ENCODE data around the gene SBF2. TPM values are rescaled to one million over a fixed set of nuclear protein-coding genes. Genes with fewer than 3 reads are reported as not detected.

SBF2 gene
- total RNA-seq, 1 experiment from 2014 or later, result 31.3 TPM

DNA sequence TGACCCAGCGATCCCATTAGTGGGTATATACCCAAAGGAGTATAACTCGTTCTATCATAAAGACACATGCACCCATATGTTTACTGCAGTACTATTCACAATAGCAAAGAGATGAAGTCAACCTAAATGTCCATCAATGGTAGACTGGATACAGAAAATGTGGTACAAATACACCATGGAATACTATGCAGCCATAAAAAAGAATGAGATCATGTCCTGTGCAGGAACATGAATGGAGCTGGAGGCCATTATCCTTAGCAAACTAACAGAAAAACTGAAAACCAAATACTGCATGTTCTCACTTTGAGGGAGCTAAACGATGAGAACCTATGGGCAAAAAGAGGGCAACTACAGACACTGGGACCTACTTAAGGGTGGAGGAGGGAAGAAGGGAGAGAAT, 146.8 kb downstream of the SBF2 start:
- Histone ChIP-seq H3F3A (ENCODE audit: low read length, unreplicated experiment) (no peaks in the 10 kb centered on the region), H3K36me3 (ENCODE audit: low read depth, low read length) (no peaks in the 10 kb centered on the region), H3K27me3 (ENCODE audit: low read length) (no peaks in the 10 kb centered on the region), H3K9me3 (ENCODE audit: low read length) (no peaks in the 10 kb centered on the region), H2AFZ (ENCODE audit: low read length) (no peak overlapping the region), H4K20me1 (ENCODE audit: low read length) (no peaks in the 10 kb centered on the region), H3K27ac (ENCODE audit: low read length) (no peak overlapping the region), H3K9ac (ENCODE audit: low read length) (no peak overlapping the region), H3K4me2 (ENCODE audit: low read length) (no peak overlapping the region), H3K4me3 (ENCODE audit: low read length) (no peak overlapping the region), H3K4me1 (ENCODE audit: insufficient read depth, low read length) (no peaks in the 10 kb centered on the region), H3K79me2 (ENCODE audit: low read length) (0 out of 2 replicates have a peak, but pooled peaks cover 13% of the 10 kb centered on the region), H3K9me2 (replicated peaks; ENCODE audit: low read length) (no peaks in the 10 kb centered on the region)
- POLR2A ChIA-PET (ENCODE audit: unreplicated experiment), result no interaction called here
- no TSS peak for BruUV-seq (replicated peaks)
- intact Hi-C loops (cut with micrococcal nuclease), result no loop called here
- DNase-seq (no peak), ATAC-seq (no peak)
- no peak for TF ChIP-seq EZH2phosphoT487 (IDR thresholded peaks at IDR 0.05; ENCODE audit: borderline replicate concordance, low read length)
- TF ChIP-seq, protein P1, sequence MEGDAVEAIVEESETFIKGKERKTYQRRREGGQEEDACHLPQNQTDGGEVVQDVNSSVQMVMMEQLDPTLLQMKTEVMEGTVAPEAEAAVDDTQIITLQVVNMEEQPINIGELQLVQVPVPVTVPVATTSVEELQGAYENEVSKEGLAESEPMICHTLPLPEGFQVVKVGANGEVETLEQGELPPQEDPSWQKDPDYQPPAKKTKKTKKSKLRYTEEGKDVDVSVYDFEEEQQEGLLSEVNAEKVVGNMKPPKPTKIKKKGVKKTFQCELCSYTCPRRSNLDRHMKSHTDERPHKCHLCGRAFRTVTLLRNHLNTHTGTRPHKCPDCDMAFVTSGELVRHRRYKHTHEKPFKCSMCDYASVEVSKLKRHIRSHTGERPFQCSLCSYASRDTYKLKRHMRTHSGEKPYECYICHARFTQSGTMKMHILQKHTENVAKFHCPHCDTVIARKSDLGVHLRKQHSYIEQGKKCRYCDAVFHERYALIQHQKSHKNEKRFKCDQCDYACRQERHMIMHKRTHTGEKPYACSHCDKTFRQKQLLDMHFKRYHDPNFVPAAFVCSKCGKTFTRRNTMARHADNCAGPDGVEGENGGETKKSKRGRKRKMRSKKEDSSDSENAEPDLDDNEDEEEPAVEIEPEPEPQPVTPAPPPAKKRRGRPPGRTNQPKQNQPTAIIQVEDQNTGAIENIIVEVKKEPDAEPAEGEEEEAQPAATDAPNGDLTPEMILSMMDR (conservative IDR thresholded peaks at IDR 0.05; ENCODE audit: low read depth, low read length), result no peak
- TF ChIP-seq EZH2 (IDR thresholded peaks at IDR 0.05; ENCODE audit: low read length, unreplicated experiment), result no peak
- CTCF ChIA-PET, result no interaction called here

DNA sequence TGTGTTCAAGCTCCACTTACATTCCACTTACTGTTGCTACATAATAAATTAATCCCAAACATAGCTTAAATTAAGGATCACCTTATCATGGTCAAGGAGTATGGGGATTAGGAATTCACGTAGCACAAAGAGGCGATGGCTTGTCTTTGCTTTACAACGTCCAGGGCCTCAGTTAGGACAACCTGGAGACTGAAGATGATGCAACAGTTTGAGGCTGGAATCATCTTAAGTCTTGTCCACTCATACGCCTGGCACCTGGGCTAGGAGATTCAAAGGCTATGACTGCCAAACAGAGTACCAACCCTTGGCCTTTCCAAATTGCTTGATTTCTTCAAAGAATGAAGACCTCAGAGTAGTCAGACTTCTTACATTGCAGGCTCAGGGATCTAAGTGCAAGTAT, 149.1 kb downstream of the SBF2 start:
- Histone ChIP-seq H3K4me2 (ENCODE audit: low read length) (no peak overlapping the region), H3K9ac (ENCODE audit: low read length) (no peak overlapping the region), H3K4me3 (ENCODE audit: low read length) (no peak overlapping the region), H3K27ac (ENCODE audit: low read length) (no peak overlapping the region), H3K36me3 (ENCODE audit: low read depth, low read length) (no peaks in the 10 kb centered on the region), H3K4me1 (ENCODE audit: insufficient read depth, low read length) (peaks cover 9% of the 10 kb centered on the region), H4K20me1 (ENCODE audit: low read length) (no peaks in the 10 kb centered on the region), H3F3A (ENCODE audit: low read length, unreplicated experiment) (no peaks in the 10 kb centered on the region), H2AFZ (ENCODE audit: low read length) (no peak overlapping the region), H3K9me2 (replicated peaks; ENCODE audit: low read length) (no peaks in the 10 kb centered on the region), H3K9me3 (ENCODE audit: low read length) (no peaks in the 10 kb centered on the region), H3K79me2 (ENCODE audit: low read length) (0 out of 2 replicates have a peak, but pooled peaks cover 13% of the 10 kb centered on the region), H3K27me3 (ENCODE audit: low read length) (no peaks in the 10 kb centered on the region)
- TF ChIP-seq EZH2 (IDR thresholded peaks at IDR 0.05; ENCODE audit: low read length, unreplicated experiment) (no peak), EZH2phosphoT487 (IDR thresholded peaks at IDR 0.05; ENCODE audit: borderline replicate concordance, low read length) (no peak)
- TF ChIP-seq, protein P1 (conservative IDR thresholded peaks at IDR 0.05; ENCODE audit: low read depth, low read length), result no peak
- intact Hi-C loops (cut with micrococcal nuclease), result no loop called here
- ChIA-PET POLR2A (ENCODE audit: unreplicated experiment) (no interaction called here), CTCF (no interaction called here)
- ATAC-seq, result no peak
- no peak for DNase-seq
- no TSS peak for BruUV-seq (replicated peaks)

DNA sequence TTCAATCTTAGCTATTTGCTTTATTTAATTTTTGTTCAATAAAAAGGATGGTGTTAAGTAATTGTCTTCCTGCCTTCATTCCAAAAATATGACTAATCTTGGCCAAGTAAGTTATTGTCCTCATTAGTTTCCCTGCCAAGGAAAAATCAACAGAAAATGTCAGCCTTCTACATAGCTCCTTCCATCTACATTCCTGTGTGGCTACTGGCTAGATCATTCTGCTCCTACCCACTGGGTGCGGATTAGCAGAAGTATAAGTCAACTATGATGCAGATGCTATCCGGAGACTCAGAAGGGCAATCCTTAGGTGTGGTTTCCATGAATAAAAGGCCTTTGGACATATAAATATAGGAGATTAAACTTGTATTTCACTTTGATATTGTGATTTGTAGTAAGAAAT, 154.4 kb downstream of the SBF2 start:
- ChIA-PET CTCF (no interaction called here), POLR2A (ENCODE audit: unreplicated experiment) (no interaction called here)
- ATAC-seq (peak; percentile 100), DNase-seq (peak; percentile 69)
- H3K36me3 ChIP-seq (ENCODE audit: low read depth, low read length), result no peaks in the 10 kb centered on the region
- H3K27ac ChIP-seq (ENCODE audit: low read length), result no peak overlapping the region
- H3K4me3 ChIP-seq (ENCODE audit: low read length), result no peak overlapping the region
- H3K27me3 ChIP-seq (ENCODE audit: low read length), result no peaks in the 10 kb centered on the region
- no peaks in the 10 kb centered on the region for H3K9me2 ChIP-seq (replicated peaks; ENCODE audit: low read length)
- no peak overlapping the region for H2AFZ ChIP-seq (ENCODE audit: low read length)
- TF ChIP-seq, protein P1 (conservative IDR thresholded peaks at IDR 0.05; ENCODE audit: low read depth, low read length), result no peak
- TF ChIP-seq EZH2phosphoT487 (IDR thresholded peaks at IDR 0.05; ENCODE audit: borderline replicate concordance, low read length) (no peak), EZH2 (IDR thresholded peaks at IDR 0.05; ENCODE audit: low read length, unreplicated experiment) (no peak)
- peak overlapping the region; percentile 37 for H3K4me2 ChIP-seq (ENCODE audit: low read length)
- no peaks in the 10 kb centered on the region for H4K20me1 ChIP-seq (ENCODE audit: low read length)
- H3K4me1 ChIP-seq (ENCODE audit: insufficient read depth, low read length), result peaks cover 16% of the 10 kb centered on the region
- intact Hi-C loops (cut with micrococcal nuclease), result loop anchor here (2.0 kb wide), 1 partner anchor 21 kb away; no protein-coding TSS in a partner anchor
- no peaks in the 10 kb centered on the region for H3F3A ChIP-seq (ENCODE audit: low read length, unreplicated experiment)
- no peaks in the 10 kb centered on the region for H3K9me3 ChIP-seq (ENCODE audit: low read length)
- 0 out of 2 replicates have a peak, but pooled peaks cover under 1% of the 10 kb centered on the region for H3K79me2 ChIP-seq (ENCODE audit: low read length)
- BruUV-seq (replicated peaks), result no TSS peak
- no peak overlapping the region for H3K9ac ChIP-seq (ENCODE audit: low read length)
